Erythroblast (primary cell): Measurements from ENCODE around the gene PDIA2.

ENCODE experiments used
- GATA1 ChIP-seq: IDR thresholded peaks from 2 replicates; pipeline ENCODE4 v1.6.1; 2011; ENCODE audit warnings: low read depth, mild to moderate bottlenecking, control low read depth, low read length, moderate library complexity
- POLR2A ChIP-seq: IDR thresholded peaks from 2 replicates; pipeline ENCODE4 v1.6.1; 2011; ENCODE audit warnings: mild to moderate bottlenecking, low read length

DNA sequence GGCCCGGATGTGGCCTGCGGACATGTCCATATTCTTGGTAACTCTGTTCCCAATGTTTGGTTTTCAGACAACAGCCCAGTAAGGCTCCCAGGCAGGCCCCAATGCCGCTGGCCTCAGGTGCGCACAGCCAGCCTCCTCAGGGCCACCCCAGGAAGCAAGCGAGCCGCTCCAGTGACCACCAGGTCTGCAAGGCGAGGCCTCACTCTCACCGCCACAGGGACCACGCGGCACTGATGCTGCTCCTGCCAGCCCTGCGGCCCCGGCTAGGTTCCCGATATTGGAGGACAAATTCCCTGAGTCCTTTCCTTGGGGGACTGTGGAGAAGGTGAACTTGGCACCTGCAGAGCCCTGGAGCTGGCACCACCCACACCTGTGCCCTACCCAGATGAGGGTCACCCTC lies 19.0 kb downstream of the PDIA2 start:
- no peak for TF ChIP-seq POLR2A
- no peak for TF ChIP-seq GATA1
